Measurements from ENCODE around the gene DCAF12. TPM values are rescaled to one million over a fixed set of nuclear protein-coding genes. Genes with fewer than 3 reads are reported as not detected.

DCAF12 gene
- total and polyA plus RNA-seq, 2 donors, result 18.4 to 23.8 TPM

GRCh38 chr9:34106110-34106509 is 20.4 kb downstream of the DCAF12 start:
- 93% methylated on average over 5 of the region's 5 CpGs for WGBS
- Histone ChIP-seq H3K36me3 (ENCODE audit: insufficient read depth) (peaks cover 17% of the 10 kb centered on the region), H3K4me1 (ENCODE audit: insufficient read depth) (no peaks in the 10 kb centered on the region), H3K27ac (ENCODE audit: low read depth) (no peak overlapping the region), H3K4me3 (ENCODE audit: low read depth, low read length) (no peak overlapping the region)
- DNase-seq (ENCODE audit: extremely low spot score), result no peak

DNA sequence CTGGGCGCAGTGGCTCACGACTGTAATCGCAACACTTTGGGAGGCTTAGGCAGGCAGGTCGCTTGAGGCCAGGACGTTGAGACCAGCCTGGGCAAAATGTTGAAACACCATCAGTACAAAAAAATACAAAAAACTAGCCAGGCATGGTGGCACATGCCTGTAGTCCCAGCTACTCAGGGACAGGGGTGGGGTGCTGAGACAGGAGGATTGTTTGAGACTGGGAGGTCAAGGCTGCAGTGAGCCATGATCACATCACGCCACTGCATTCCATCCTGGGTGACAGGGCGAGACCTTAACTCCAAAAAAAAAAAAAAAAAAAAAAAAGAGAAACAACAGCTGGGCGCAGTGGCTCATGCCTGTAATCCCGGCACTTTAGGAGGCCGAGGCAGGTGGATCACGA is 23.7 kb downstream of the DCAF12 start:
- WGBS, result 90% methylated on average over 11 of the region's 11 CpGs
- Histone ChIP-seq H3K36me3 (ENCODE audit: insufficient read depth) (peaks cover 17% of the 10 kb centered on the region), H3K4me3 (ENCODE audit: low read depth, low read length) (no peak overlapping the region), H3K4me1 (ENCODE audit: insufficient read depth) (no peaks in the 10 kb centered on the region), H3K27ac (ENCODE audit: low read depth) (no peak overlapping the region)
- no peak for DNase-seq (ENCODE audit: extremely low spot score)

DNA sequence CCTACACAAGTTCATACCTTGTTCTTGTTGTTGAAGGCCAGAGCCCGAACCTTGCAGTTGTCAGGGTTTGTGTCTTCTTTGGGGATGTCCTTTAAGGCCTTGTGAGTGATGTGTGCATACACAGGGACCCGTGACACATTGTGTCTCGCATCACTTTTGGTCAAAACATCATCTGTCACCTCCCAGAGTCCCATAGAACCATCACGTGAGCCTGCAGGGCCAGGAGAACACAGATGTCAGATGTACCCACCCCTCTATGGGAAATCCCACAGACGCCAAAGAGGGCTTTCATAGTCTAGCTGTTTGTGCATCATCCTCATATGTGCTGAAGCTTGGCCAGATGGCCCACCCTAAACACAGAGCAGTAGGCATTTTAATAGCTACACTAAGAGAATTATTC is 28.2 kb downstream of the DCAF12 start:
- no peaks in the 10 kb centered on the region for H3K4me1 ChIP-seq (ENCODE audit: insufficient read depth)
- H3K4me3 ChIP-seq (ENCODE audit: low read depth, low read length), result no peak overlapping the region
- 85% methylated on average over 5 of the region's 5 CpGs for WGBS
- DNase-seq (ENCODE audit: extremely low spot score), result no peak
- H3K27ac ChIP-seq (ENCODE audit: low read depth), result no peak overlapping the region
- peaks cover 4% of the 10 kb centered on the region for H3K36me3 ChIP-seq (ENCODE audit: insufficient read depth)

DNA sequence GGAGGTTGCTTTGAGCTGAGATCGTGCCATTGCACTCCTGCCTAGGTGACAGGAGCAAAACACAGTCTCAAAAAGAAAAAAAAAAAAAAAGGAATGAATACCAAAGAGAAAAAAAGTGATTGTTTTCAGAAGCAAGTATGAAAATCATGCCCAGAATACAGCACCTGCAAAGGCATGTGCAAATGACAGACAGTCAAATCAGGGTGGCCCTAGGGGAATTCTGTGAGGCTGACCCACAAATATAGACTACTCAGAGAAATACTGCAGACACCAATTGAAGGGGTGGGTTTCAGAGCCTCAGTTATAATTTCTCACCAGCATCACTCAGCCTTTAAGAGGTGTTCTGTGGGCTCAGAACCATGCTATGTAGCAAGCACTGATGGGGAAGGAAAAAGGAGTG is 28.6 kb downstream of the DCAF12 start:
- 96% methylated on average over 1 of the region's 1 CpG for WGBS
- Histone ChIP-seq H3K4me3 (ENCODE audit: low read depth, low read length) (no peak overlapping the region), H3K4me1 (ENCODE audit: insufficient read depth) (no peaks in the 10 kb centered on the region), H3K27ac (ENCODE audit: low read depth) (no peak overlapping the region), H3K36me3 (ENCODE audit: insufficient read depth) (peaks cover 4% of the 10 kb centered on the region)
- DNase-seq (ENCODE audit: extremely low spot score), result no peak

- 90% methylated on average over 4 of the region's 4 CpGs for WGBS
- no peak overlapping the region for H3K27ac ChIP-seq (ENCODE audit: low read depth)
- no peaks in the 10 kb centered on the region for H3K4me1 ChIP-seq (ENCODE audit: insufficient read depth)
- peaks cover 3% of the 10 kb centered on the region for H3K36me3 ChIP-seq (ENCODE audit: insufficient read depth)
- no peak for DNase-seq (ENCODE audit: extremely low spot score)
- H3K4me3 ChIP-seq (ENCODE audit: low read depth, low read length), result no peak overlapping the region
These were observed 29.7 kb downstream of the DCAF12 start for GRCh38 chr9:34096751-34097150.

- WGBS, result 91% methylated on average over 5 of the region's 5 CpGs
- peaks cover 6% of the 10 kb centered on the region for H3K36me3 ChIP-seq (ENCODE audit: insufficient read depth)
These were observed 32.9 kb downstream of the DCAF12 start for GRCh38 chr9:34093578-34093977.

GRCh38 chr9:34089311-34089710 is 37.2 kb downstream of the DCAF12 start:
- H3K36me3 ChIP-seq (ENCODE audit: insufficient read depth), result peaks cover 13% of the 10 kb centered on the region
- no peaks in the 10 kb centered on the region for H3K4me1 ChIP-seq (ENCODE audit: insufficient read depth)
- H3K27ac ChIP-seq (ENCODE audit: low read depth), result no peak overlapping the region
- WGBS, result 90% methylated on average over 7 of the region's 7 CpGs
- DNase-seq (ENCODE audit: extremely low spot score), result no peak
- H3K4me3 ChIP-seq (ENCODE audit: low read depth, low read length), result no peak overlapping the region

More at GRCh38 chr9:34093578-34093977, 32.9 kb downstream of the DCAF12 start:
- Histone ChIP-seq H3K4me3 (ENCODE audit: low read depth, low read length) (no peak overlapping the region), H3K4me1 (ENCODE audit: insufficient read depth) (no peaks in the 10 kb centered on the region), H3K27ac (ENCODE audit: low read depth) (no peak overlapping the region)
- no peak for DNase-seq (ENCODE audit: extremely low spot score)

- no peak overlapping the region for H3K27ac ChIP-seq (ENCODE audit: low read depth)
- H3K4me1 ChIP-seq (ENCODE audit: insufficient read depth), result no peaks in the 10 kb centered on the region
- DNase-seq (ENCODE audit: extremely low spot score), result no peak
- H3K4me3 ChIP-seq (ENCODE audit: low read depth, low read length), result no peak overlapping the region
- H3K36me3 ChIP-seq (ENCODE audit: insufficient read depth), result peaks cover 11% of the 10 kb centered on the region
- 50% methylated on average over 1 of the region's 1 CpG for WGBS
These were observed 39.1 kb downstream of the DCAF12 start for GRCh38 chr9:34087370-34087769.

- Histone ChIP-seq H3K36me3 (ENCODE audit: insufficient read depth) (peaks cover 11% of the 10 kb centered on the region), H3K4me1 (ENCODE audit: insufficient read depth) (no peaks in the 10 kb centered on the region), H3K4me3 (ENCODE audit: low read depth, low read length) (no peak overlapping the region), H3K27ac (ENCODE audit: low read depth) (no peak overlapping the region)
- no peak for DNase-seq (ENCODE audit: extremely low spot score)
These were observed 39.6 kb downstream of the DCAF12 start for GRCh38 chr9:34086864-34087263.

- H3K4me1 ChIP-seq (ENCODE audit: insufficient read depth), result no peaks in the 10 kb centered on the region
- H3K4me3 ChIP-seq (ENCODE audit: low read depth, low read length), result no peak overlapping the region
- WGBS, result 87% methylated on average over 6 of the region's 6 CpGs
- no peak overlapping the region for H3K27ac ChIP-seq (ENCODE audit: low read depth)
- peaks cover 11% of the 10 kb centered on the region for H3K36me3 ChIP-seq (ENCODE audit: insufficient read depth)
- DNase-seq (ENCODE audit: extremely low spot score), result no peak
These were observed 40.7 kb downstream of the DCAF12 start for GRCh38 chr9:34085581-34086500.

GRCh38 chr9:34084562-34084961 is 41.9 kb downstream of the DCAF12 start:
- WGBS, result 35% methylated on average over 1 of the region's 1 CpG
- no peak overlapping the region for H3K4me3 ChIP-seq (ENCODE audit: low read depth, low read length)
- H3K27ac ChIP-seq (ENCODE audit: low read depth), result no peak overlapping the region
- no peaks in the 10 kb centered on the region for H3K4me1 ChIP-seq (ENCODE audit: insufficient read depth)
- H3K36me3 ChIP-seq (ENCODE audit: insufficient read depth), result peaks cover 10% of the 10 kb centered on the region
- DNase-seq (ENCODE audit: extremely low spot score), result no peak

- Histone ChIP-seq H3K4me3 (ENCODE audit: low read depth, low read length) (no peak overlapping the region), H3K4me1 (ENCODE audit: insufficient read depth) (no peaks in the 10 kb centered on the region), H3K27ac (ENCODE audit: low read depth) (no peak overlapping the region), H3K36me3 (ENCODE audit: insufficient read depth) (no peaks in the 10 kb centered on the region)
- DNase-seq (ENCODE audit: extremely low spot score), result no peak
- 92% methylated on average over 2 of the region's 2 CpGs for WGBS
These were observed 47.3 kb downstream of the DCAF12 start for GRCh38 chr9:34079181-34079580.

- Histone ChIP-seq H3K4me3 (ENCODE audit: low read depth, low read length) (no peak overlapping the region), H3K4me1 (ENCODE audit: insufficient read depth) (no peaks in the 10 kb centered on the region), H3K36me3 (ENCODE audit: insufficient read depth) (no peaks in the 10 kb centered on the region), H3K27ac (ENCODE audit: low read depth) (peak overlapping the region; percentile 14)
- 30% methylated on average over 5 of the region's 5 CpGs for WGBS
- DNase-seq (ENCODE audit: extremely low spot score), result no peak
These were observed 53.5 kb downstream of the DCAF12 start for GRCh38 chr9:34072868-34073590.

GRCh38 chr9:34072410-34072809 is 54.1 kb downstream of the DCAF12 start:
- no peak overlapping the region for H3K4me3 ChIP-seq (ENCODE audit: low read depth, low read length)
- WGBS, result 74% methylated on average over 2 of the region's 2 CpGs
- H3K4me1 ChIP-seq (ENCODE audit: insufficient read depth), result no peaks in the 10 kb centered on the region
- H3K27ac ChIP-seq (ENCODE audit: low read depth), result peak overlapping the region; percentile 13
- DNase-seq (ENCODE audit: extremely low spot score), result peak; percentile 84
- no peaks in the 10 kb centered on the region for H3K36me3 ChIP-seq (ENCODE audit: insufficient read depth)

All from urinary bladder (tissue), 4 donors.